MCF 10A (cell line): ENCODE results near the gene EHMT1. TPM values are rescaled to one million over a fixed set of nuclear protein-coding genes. Genes with fewer than 3 reads are reported as not detected.

Experiments
- BruUV-seq: library from RNA; stranded (reverse); fragments of 400-500 nt; replicated peaks from 2 replicates; lab custom pipeline; 2021; lab: Mats Ljungman, UMichigan
- CTCF ChIA-PET: fragments of 300-600 bp; sonication (Branson Sonifier 250); formaldehyde crosslinking; extraction: SDS; loops from one replicate; lab custom pipeline; 2021; ENCODE audit warnings: antibody characterized with exemption, inconsistent platforms; lab: Yijun Ruan, JAX
- POLR2A ChIA-PET: fragments of 300-600, 350-650 bp; sonication (Branson Sonifier 250); formaldehyde crosslinking; extraction: SDS; loops from one replicate; lab custom pipeline; 2020; ENCODE audit warnings: antibody characterized with exemption, inconsistent platforms; lab: Yijun Ruan, JAX
- DNase-seq: peaks from one replicate; pipeline ENCODE4 v3.0.0-alpha.2; 2018; ENCODE audit not compliant: unreplicated experiment
- H3K27ac Mint-ChIP-seq: one replicate; pipeline ENCODE4 v1.8.0; 2022; ENCODE audit warnings: mild to moderate bottlenecking, low read depth, mixed read lengths; ENCODE audit not compliant: unreplicated experiment
- H3K27me3 Mint-ChIP-seq: one replicate; pipeline ENCODE4 v1.8.0; 2022; ENCODE audit warnings: mixed read lengths; ENCODE audit not compliant: insufficient read depth, unreplicated experiment
- H3K36me3 Mint-ChIP-seq: one replicate; pipeline ENCODE4 v1.8.0; 2022; ENCODE audit warnings: mild to moderate bottlenecking, moderate library complexity, mixed read lengths; ENCODE audit not compliant: insufficient read depth, unreplicated experiment
- H3K4me1 Mint-ChIP-seq: one replicate; pipeline ENCODE4 v1.8.0; 2022; ENCODE audit warnings: mixed read lengths; ENCODE audit not compliant: insufficient read depth, unreplicated experiment
- H3K4me3 Mint-ChIP-seq: one replicate; pipeline ENCODE4 v1.8.0; 2022; ENCODE audit warnings: mild to moderate bottlenecking, moderate library complexity, mixed read lengths; ENCODE audit not compliant: unreplicated experiment
- H3K9me3 Mint-ChIP-seq: one replicate; pipeline ENCODE4 v1.8.0; 2022; ENCODE audit warnings: mixed read lengths; ENCODE audit not compliant: unreplicated experiment
- intact Hi-C: fragments of 100-400 bp; cut with micrococcal nuclease; formaldehyde crosslinking; loops from 2 replicates; pipeline ENCODE4 v1.14.1; 2022
- total RNA-seq: library from RNA; stranded (reverse); gene quantifications from 2 replicates; pipeline ENCODE4 v1.2.3, GENCODE V29; 2022
- TF ChIP-seq, protein P1 (sequence below): fragments of 200-600 bp; IDR thresholded peaks from one replicate; pipeline ENCODE4 v1.8.0; 2022; ENCODE audit warnings: antibody characterized with exemption, mild to moderate bottlenecking; ENCODE audit not compliant: unreplicated experiment

EHMT1 gene
- total RNA-seq, 1 experiment from 2014 or later: 79.7 TPM

DNA sequence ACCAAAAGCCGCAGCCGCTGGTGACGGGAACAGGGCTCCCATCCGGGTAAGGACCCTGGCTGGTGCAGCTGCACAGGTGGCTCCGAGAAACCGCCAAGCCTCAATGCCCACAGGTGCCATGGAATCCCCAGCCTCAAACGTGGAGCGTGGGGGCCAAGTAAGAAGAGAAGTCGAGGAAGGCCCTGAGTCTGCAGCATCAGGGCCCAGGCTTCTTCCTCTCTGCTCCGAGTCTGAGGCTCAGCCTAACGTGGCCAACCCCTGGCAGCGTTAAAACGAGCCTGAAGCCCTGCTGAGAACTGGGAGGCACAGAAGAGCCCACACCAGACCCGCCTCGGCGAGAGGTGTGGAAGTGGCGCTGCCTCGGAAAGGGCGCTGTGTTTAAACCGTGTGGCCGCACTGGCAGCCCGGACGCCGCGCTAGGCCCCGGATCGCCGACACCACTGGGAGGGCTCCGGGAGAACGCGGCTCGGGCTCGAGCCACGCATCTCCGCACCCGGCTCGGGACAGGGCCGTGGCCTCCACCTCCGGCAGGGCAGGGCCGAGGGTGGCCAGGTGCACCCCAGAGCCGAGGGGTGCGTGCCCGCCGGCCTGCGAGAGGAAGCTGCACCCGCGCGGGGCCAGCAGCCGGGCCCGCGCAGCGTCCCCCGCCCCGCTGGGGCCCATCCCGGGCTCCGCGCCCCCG, 29.2 kb upstream of the EHMT1 start:
- TF ChIP-seq, protein P1, sequence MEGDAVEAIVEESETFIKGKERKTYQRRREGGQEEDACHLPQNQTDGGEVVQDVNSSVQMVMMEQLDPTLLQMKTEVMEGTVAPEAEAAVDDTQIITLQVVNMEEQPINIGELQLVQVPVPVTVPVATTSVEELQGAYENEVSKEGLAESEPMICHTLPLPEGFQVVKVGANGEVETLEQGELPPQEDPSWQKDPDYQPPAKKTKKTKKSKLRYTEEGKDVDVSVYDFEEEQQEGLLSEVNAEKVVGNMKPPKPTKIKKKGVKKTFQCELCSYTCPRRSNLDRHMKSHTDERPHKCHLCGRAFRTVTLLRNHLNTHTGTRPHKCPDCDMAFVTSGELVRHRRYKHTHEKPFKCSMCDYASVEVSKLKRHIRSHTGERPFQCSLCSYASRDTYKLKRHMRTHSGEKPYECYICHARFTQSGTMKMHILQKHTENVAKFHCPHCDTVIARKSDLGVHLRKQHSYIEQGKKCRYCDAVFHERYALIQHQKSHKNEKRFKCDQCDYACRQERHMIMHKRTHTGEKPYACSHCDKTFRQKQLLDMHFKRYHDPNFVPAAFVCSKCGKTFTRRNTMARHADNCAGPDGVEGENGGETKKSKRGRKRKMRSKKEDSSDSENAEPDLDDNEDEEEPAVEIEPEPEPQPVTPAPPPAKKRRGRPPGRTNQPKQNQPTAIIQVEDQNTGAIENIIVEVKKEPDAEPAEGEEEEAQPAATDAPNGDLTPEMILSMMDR: no peak
- CTCF ChIA-PET: interaction anchor here (0.8 to 2.8 kb wide), 3 partner anchors 10 to 84 kb away, joined by 3 to 34 read pairs (median 3); partner anchors contain the start of gene DPH7

DNA sequence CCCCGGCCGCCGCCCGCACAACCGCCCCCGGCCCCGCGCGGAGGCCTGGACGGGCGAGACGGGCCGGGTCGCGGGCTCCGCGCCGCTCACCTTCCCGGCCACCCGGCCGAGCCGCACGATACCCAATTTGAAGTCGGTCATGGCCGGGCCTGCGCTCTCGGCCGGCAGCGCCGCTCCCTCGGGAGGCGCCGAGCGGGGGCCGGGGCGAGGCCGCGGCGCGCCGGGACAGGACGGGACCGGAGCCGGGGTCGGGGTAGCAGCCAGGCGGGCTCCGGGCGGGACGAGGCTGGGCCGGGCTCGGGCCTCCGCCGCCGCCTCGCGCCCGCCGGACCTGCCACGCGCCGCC, 28.7 kb upstream of the EHMT1 start:
- BruUV-seq: no TSS peak
- DNase-seq: no peak
- Mint-ChIP-seq H3K36me3 (peaks cover 29% of the 10 kb centered on the region), H3K9me3 (no peaks in the 10 kb centered on the region), H3K27ac (no peak overlapping the region), H3K4me1 (no peaks in the 10 kb centered on the region), H3K4me3 (peak overlapping the region; percentile 79), H3K27me3 (no peaks in the 10 kb centered on the region)
- POLR2A ChIA-PET: interaction anchor here (0.7 to 5.6 kb wide), 7 partner anchors 11 to 367 kb away, joined by 3 to 64 read pairs (median 9); partner anchors contain the start of genes ARRDC1, DPH7, EHMT1 and MRPL41
- CTCF ChIA-PET: interaction anchor here (1.6 kb wide), 1 partner anchor 32 kb away, joined by 3 read pairs; no protein-coding TSS in a partner anchor
- TF ChIP-seq, protein P1: no peak
- intact Hi-C loops: no loop called here

More for the DNA sequence above, 29.2 kb upstream of the EHMT1 start:
- Mint-ChIP-seq H3K4me3 (peak overlapping the region; percentile 72), H3K9me3 (no peaks in the 10 kb centered on the region), H3K27ac (peak overlapping the region; percentile 67), H3K27me3 (no peaks in the 10 kb centered on the region), H3K4me1 (no peaks in the 10 kb centered on the region), H3K36me3 (peaks cover 29% of the 10 kb centered on the region)
- intact Hi-C loops: no loop called here
- POLR2A ChIA-PET: interaction anchor here (1.2 to 5.6 kb wide), 9 partner anchors 11 to 54 kb away, joined by 3 to 64 read pairs (median 7); partner anchors contain the start of genes ARRDC1, DPH7, EHMT1 and MRPL41
- no TSS peak for BruUV-seq
- no peak for DNase-seq

DNA sequence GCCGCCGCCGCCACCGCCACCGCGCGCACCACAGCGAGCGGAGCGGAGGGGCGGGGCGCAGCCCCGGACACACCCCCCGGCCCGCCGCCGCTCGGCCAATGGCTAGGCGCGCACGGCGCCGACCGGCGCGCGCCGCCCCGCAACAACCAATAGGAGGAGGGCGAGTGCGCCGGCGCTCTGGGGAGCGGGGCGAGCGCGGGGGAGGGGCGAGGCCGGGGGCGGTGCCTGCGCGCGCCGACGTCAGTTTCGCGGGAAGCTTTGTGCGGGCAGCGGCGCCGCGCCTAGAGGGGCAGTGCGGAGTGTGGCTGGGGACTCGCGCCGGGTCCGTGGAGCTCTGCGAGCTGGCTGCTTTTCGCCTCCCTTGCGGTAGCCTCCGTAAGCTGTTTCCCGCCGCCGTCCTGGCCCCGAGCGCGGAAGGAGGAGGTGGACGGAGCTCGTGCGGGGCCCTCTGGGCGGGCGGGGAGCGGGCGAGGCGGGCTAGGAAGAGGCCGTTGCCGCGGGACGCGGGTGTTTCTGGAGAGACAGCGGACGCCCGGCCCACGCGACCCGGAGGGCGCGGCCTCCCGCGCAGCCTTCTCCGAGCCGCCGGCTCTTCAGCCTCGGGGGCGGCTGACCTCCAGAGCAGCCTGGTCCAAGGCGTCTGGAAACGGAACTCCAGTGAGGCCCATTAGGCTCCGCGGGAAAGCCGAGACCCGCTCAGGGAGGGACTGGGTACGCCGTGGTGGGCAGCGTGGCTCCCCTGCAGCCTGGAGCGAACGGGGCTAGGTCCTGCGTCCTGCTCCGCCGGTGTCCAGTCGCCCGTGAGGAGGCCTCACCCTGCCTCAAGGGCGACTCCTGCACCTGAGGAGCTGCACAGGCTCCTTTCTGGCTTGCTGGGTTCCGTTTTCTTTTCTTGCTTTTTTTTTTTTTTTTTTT, 28.1 kb upstream of the EHMT1 start, which contains the start of gene ZMYND19:
Gene ZMYND19, minus strand, starts transcription at position 44 of the 915 bp plus-strand sequence. CDS start 249 bp downstream, outside the sequence.
- BruUV-seq: no TSS peak
- Mint-ChIP-seq H3K4me1 (no peaks in the 10 kb centered on the region), H3K9me3 (no peaks in the 10 kb centered on the region), H3K4me3 (peak within 1 kb of the TSS; percentile 79), H3K27me3 (no peaks in the 10 kb centered on the region), H3K36me3 (peaks cover 25% of the 10 kb centered on the region), H3K27ac (peak within 1 kb of the TSS; percentile 70)
- ChIA-PET POLR2A (interaction anchor here (0.6 to 5.6 kb wide), 10 partner anchors 12 to 367 kb away, joined by 3 to 64 read pairs (median 8); partner anchors contain the start of genes ARRDC1, DPH7, EHMT1 and MRPL41), CTCF (interaction anchor here (0.7 to 0.9 kb wide), 2 partner anchors 14 to 75 kb away, joined by 3 to 4 read pairs; no protein-coding TSS in a partner anchor)
- DNase-seq: peak; percentile 87
- intact Hi-C loops: no loop called here
- TF ChIP-seq, protein P1: no peak
